GM19452 (cell line): ENCODE measurements around the gene MPV17L2.
"Not testable (repeated sequence)": the region's sequence is repeated elsewhere in the genome, so short reads cannot be mapped to it uniquely, and the experiment has no call there.

Experiments
- ATAC-seq: cut with Tn5 transposase; IDR thresholded peaks from one replicate; pipeline ENCODE4 v1.9.1; 2021; ENCODE audit not compliant: unreplicated experiment

The MPV17L2 gene

DNA sequence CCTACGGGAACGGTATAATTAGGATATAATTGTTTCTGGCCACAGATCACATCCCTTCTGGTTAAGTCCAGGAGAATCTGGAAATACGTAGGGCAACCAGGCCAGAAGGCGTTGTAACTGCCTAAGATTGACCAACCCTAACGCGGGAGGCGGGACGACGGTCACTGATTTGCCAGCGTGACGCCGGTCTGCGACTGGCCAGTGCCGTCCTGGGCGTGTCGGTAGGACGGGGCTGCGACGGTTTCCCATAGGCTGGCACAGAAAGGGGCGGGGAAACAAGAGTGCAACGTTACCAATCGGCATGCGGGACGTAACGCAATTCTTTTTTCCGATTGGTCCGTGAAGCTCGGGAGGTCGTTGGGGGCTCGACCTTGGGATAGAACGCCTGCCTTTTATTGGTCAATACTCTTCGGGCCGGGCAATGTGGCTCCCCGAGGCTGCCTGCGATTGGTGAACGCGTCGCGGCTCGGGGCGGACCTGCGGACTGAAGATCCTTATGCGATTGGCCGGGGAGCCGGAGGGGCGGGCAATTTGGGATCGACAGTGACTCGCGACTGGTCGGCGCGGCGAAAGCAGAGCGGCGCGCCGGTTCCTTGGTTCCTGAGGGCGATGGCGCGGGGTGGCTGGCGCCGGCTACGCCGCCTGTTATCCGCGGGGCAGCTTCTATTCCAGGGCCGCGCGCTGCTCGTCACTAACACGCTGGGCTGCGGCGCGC is at the start of gene MPV17L2:
Gene MPV17L2, plus strand, starts transcription at position 546 of the 715 bp plus-strand sequence. Its CDS starts 64 bp downstream, at position 610.
- ATAC-seq: peak; percentile 81

- ATAC-seq: no peak
Observed at GRCh38 chr19:18143902-18144301, 49.1 kb upstream of the MPV17L2 start.

DNA sequence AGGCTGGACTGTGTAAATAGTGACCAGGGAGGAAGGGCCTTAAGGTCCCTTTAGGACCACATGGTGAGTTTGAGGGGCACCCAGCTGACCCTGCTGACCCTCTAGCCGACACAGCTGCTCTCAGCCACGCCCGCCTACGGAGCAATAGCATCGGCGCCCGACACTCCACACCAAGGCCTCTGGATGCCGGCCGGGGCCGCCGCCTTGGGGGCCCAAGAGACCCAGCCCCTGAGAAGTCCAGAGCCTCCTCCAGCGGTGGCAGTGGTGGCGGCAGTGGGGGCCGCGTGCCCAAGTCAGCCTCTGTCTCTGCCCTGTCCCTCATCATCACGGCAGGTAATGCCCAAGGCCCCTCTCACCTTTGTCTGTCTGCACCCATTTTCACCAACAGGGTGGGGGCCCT is 48.7 kb upstream of the MPV17L2 start:
- no peak for ATAC-seq

GRCh38 chr19:18144906-18145305 is 48.1 kb upstream of the MPV17L2 start:
- ATAC-seq: no peak

DNA sequence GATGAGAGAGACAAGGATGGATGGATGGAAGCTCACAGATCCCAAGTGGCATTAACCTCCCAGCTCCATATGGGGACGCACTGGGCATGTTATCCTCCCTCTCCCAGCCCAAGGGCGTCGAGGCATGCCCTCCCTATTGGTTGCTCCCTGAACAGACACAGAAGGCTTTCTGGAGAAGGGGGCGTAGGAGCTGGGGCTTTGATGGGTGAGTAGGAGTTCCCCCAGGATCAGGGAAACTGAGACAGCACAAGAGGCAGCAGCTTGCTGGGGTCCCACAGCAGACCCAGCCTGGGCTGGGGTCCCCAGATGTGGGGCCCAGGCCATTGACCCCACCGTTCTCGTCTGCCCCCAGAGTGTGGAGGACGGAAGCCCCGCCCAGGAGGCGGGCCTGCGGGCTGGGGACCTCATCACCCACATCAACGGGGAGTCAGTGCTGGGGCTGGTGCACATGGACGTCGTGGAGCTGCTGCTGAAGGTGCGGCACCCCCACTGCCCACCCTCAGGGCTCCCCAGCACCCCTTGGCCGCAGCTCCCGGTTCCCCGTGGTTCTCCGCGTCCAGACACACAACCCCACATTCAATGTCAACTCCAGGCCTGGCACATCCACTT is 47.5 kb upstream of the MPV17L2 start:
- no peak for ATAC-seq

DNA sequence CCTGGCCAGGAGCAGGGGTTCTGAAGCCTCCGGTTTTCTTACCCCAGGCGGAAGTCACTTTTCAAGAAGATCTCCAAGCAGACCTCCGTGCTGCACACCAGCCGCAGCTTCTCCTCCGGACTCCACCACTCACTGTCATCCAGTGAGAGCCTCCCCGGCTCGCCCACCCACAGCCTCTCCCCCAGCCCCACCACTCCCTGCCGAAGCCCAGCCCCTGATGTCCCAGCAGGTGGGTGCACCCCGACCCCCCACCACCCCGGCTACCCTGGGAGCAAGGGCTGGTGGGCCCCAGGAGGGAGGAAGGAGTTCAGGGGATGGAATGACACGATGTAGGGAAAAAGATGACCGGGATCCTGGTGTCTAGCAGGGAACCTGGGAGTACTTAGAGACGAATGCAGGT is 45.6 kb upstream of the MPV17L2 start:
- ATAC-seq: no peak

DNA sequence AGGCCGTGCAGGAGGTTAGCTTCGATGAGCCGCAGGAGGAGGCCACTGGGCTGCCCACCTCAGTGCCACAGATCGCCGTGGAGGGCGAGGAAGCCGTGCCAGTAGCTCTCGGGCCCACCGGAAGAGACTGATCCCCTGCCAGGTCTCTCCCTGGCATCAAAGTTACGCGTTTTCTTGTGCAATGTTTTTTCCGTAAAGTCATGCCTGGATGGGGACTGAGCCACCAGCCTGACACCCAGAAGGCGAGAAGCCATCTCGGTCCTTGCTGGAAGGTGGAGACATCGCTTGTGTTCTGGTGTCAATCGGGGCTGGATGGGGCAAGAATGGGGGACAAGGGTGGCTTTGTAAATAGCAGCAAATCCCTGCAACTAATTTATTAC is 43.4 kb upstream of the MPV17L2 start:
- ATAC-seq: no peak

DNA sequence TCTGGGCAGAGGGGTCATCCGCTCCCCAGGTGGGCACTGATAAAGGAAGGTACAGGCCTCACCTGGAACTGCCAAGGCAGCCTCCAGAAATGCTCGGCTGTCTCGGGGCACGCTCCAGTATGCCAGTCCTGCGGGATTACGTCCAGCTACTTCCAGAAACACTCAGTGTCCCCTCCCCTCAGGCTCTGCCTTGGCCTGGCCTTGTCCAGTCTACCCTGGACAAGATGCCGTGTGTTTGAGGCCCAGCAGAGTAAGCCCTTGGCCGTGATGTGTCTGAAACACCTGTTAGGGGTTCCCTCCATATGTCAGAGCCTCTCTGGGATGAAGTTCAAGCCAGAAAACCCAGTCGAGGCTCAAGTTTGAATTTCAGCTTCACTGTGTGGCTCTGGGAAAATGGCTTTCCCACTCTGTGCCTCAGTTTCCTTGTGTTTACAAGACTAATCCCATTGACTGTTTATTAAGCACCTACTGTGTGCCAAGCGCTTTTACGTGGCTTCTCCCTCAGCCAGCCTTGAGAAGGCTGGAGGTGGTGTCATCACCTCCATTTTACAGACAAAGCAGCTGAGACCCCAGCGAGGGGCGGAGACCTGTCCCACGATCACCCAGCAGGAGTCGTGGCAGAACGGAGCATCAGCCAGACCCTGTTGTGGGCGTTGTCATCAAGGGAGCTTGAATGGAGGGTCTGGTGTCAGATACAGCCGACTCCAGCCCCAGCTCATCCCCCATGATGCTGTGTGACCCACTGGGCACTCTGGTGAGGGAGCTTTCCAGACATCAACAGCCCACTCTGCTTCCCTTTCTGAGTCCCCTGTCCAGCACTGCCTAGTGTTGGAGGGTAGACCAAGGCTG is 42.0 kb upstream of the MPV17L2 start:
- ATAC-seq: no peak

DNA sequence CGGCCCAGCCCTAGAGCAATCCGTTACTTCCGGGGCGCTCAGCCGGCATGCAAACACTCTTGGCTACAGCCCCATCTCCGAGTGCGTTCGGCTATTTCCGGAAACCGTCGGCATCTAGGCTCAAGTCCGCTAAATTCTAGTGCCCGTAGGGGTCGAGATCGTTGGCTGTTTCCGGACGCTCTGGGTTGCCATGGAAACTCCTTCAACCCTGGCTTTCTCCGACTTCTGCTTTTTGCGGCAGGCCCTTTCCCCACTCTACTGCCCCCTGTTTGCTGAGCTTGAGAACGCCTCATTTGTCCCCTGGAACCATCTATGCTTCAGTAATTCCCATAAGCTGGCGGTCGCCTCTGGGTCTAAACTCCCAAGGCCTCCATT is 40.6 kb upstream of the MPV17L2 start:
- ATAC-seq: peak; percentile 66

GRCh38 chr19:18152817-18153555 is 40.0 kb upstream of the MPV17L2 start, which contains the start of gene PIK3R2:
PIK3R2 (plus strand) TSS chr19:18153163; CDS start chr19:18155880, 2,717 bp downstream.
- peak; percentile 68 for ATAC-seq

DNA sequence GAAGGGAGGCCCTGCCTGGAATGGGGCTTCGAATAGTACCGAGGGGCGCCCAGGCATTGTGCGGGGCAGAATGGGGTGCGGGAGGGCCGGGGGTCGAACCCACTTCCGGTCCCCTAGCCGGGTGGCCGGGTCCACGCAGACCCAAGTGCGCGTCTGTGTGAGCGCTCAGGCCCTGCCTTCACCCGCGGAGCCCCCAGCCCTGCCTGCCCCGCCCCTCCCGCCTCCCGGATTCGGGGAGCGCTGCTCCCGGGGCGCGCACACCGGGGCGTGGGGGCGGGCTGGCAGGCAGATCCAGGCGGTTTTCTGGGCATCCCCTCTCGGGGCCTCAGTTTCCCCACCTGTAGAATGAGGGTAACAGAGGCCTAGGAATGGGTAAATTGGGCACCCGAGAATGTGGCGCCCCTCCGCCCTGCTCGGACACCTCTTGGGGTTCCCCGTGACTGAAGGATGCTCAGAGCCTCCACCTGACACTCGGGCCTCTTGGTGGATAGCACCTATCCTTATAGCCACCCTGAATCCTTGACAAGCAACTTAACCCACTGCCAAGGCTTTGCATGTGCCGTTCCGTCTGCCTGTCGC is 39.4 kb upstream of the MPV17L2 start:
- no peak for ATAC-seq

DNA sequence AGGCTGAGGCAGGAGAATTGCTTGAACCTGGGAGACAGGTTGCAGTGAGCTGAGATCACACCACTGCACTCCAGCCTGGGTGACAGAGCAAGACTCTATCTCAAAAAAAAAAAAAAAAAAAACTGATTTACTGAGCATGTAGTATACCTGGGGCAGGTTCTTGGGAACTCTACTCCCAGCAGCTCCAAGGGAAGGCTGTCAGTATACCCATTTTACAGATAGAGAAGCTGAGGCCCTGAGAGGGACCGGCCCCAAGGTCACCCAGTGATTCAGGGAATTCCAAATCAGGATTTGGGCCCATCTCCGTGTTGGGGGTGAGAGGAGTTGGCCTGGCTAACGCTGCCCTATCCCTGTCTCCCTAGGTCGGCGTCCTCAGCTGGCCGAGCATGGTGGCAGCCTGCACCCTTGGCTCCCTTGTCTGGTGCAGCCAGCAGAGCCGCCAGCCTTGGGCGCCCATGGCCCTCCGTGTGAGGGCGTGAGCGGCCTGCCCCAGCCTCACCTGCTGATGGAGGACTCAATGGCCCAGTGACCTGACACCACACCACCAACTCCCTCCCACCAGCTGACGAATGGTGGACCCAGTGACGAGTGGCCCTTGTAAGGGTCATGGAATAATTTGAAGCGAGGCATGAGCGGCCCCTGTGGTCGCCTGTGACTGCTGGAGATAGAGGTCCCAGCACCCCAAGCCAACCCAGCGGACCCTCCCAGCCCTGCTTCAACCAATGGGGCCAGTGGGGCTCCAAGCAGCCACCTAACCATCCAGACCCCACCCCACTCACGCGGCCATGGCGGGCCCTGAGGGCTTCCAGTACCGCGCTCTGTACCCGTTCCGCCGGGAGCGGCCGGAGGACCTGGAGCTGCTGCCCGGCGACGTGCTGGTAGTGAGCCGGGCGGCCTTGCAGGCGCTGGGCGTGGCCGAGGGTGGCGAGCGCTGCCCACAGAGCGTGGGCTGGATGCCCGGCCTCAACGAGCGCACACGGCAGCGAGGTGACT is 37.6 kb upstream of the MPV17L2 start:
- no peak for ATAC-seq

- no peak for ATAC-seq
Observed at GRCh38 chr19:18156268-18156667, 36.8 kb upstream of the MPV17L2 start.

GRCh38 chr19:18156841-18157464 is 36.1 kb upstream of the MPV17L2 start:
- no peak for ATAC-seq

- no peak for ATAC-seq
Observed at GRCh38 chr19:18157465-18158063, 35.5 kb upstream of the MPV17L2 start.

GRCh38 chr19:18158467-18158866 is 34.6 kb upstream of the MPV17L2 start:
- no peak for ATAC-seq

DNA sequence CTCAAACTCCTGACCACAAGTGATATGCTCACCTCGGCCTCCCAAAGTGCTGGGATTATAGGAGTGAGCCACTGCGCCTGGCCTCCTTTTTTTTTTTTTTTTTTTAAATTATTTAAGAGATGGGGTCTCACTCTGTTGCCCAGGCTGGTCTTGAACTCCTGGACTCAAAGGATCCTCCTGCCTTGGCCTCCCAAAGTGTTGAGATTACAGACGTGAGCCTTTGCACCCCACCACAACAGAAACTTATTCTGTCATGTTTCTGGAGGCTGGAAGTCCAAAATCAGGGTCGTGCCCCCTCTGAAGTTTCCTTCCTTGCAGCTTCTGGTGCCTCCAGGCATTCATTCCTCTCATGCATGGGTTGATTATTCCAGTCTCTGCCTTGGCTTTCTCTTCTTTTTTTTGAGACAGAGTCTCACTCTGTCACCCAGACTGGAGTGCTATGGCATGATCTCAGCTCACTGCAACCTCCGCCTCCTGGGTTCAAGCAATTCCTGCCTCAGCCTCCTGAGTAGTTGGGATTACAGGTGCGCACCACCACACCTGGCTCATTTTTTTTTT is 33.9 kb upstream of the MPV17L2 start:
- not testable (repeated sequence) for ATAC-seq

GRCh38 chr19:18159810-18160209 is 33.2 kb upstream of the MPV17L2 start:
- no peak for ATAC-seq
